NCI-H69 (cell line): ENCODE results near the gene GRK6.

ENCODE experiments used
- DNase-seq: peaks from one replicate; lab custom pipeline; 2025; lab: John Stamatoyannopoulos, UW

GRK6 gene

DNA sequence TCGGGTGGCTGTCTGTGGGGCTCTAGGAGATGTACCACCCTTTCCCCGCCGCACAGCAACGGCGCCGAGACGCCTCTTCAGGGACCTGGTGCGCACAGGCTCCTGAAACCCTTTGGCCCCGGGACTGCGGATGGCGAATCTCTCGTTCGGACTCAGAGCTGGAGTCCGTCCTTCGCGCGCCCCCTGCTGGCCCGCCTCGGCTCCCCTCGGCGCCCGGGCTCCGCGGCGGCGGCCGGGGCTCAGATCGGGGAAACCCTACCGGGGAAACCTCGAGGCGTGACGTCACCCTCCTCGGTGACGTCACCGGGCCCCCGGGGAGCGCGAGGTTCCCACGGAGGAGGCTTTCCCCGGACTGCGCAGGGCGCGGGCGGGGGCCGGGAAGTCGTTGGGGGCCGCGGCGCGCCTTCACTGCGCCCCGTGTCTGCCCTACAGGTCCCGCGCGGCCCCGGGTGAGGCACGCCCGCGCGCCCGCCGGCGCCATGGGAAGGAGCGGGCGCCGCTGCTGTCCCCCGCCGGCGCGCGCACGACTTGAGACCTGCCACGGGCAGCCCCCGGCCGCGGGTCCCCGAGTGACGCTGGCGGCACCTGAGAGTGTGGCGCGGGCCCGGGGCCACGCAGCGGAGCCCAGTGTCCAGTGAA is 28.0 kb downstream of the GRK6 start:
- DNase-seq = peak; percentile 93

DNA sequence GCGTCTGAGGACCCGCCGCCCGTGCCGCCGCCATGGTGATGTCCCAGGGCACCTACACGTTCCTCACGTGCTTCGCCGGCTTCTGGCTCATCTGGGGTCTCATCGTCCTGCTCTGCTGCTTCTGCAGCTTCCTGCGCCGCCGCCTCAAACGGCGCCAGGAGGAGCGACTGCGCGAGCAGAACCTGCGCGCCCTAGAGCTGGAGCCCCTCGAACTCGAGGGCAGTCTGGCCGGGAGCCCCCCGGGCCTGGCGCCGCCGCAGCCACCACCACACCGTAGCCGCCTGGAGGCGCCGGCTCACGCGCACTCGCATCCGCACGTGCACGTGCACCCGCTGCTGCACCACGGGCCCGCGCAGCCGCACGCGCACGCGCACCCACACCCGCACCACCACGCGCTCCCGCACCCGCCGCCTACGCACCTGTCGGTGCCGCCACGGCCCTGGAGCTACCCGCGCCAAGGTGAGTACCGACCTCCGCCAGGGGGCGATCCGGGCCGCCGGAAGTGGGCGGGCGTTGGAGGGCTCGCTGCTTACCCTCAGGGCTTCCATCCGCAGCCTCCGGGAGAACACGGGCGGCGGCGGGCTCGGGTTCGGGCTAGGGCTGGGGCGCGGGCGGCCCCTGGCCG is 28.7 kb downstream of the GRK6 start:
- DNase-seq = peak; percentile 96

DNA sequence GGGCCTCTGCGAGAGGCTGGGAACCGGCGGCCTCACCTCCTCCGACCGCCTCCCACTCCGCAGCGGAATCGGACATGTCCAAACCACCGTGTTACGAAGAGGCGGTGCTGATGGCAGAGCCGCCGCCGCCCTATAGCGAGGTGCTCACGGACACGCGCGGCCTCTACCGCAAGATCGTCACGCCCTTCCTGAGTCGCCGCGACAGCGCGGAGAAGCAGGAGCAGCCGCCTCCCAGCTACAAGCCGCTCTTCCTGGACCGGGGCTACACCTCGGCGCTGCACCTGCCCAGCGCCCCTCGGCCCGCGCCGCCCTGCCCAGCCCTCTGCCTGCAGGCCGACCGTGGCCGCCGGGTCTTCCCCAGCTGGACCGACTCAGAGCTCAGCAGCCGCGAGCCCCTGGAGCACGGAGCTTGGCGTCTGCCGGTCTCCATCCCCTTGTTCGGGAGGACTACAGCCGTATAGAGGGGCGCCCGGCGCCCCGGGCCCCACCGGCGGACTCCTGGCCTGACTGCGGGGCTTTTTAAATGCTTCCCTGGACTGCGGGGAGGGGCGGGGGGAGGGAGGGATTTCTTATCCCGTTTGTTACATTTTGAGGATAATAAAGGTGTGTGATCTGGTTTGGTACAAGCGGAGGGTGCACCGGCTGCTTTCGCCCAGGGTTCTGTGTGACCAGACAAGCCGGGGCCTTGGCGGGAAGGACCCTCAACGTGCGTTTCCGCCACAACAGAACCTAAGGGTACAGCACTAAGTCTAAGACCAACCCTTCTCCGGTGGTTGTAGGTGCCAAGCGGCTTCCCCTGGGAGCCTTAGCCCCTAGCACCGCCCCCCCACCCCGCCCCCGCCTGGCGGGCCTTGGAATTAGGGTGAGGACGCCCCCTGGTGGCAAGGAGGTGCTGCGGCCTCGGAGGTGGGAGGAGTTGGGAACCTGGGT is 29.4 kb downstream of the GRK6 start:
- peak; percentile 98 for DNase-seq

- no peak for DNase-seq
Measured at GRCh38 chr5:177456591-177456964, 30.1 kb downstream of the GRK6 start.

- peak; percentile 98 for DNase-seq
Measured at GRCh38 chr5:177456976-177457851, 30.7 kb downstream of the GRK6 start.

GRCh38 chr5:177457852-177458681 is 31.6 kb downstream of the GRK6 start:
- no peak for DNase-seq

DNA sequence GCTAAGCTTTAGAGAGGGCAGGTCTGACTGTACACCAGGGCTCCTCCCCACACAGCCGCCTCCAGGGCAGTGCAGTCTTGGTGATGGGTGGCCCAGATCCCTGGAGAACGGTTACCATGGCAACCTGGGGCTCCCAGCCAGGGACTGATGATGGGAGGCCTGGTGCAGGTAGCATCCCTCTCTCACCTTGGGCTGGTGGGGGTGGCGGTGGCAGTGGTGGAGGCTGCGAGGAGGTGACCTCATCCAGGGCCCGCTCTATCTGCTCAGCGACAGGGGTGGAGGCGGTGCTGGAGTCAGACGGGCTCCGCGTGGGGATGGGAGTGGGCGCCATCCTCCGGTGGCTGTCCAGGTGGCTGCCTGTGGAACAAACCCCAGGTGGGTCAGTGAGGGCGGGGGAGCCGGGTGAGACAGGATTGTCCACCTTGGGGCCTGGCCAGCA is 32.5 kb downstream of the GRK6 start:
- peak; percentile 54 for DNase-seq

DNA sequence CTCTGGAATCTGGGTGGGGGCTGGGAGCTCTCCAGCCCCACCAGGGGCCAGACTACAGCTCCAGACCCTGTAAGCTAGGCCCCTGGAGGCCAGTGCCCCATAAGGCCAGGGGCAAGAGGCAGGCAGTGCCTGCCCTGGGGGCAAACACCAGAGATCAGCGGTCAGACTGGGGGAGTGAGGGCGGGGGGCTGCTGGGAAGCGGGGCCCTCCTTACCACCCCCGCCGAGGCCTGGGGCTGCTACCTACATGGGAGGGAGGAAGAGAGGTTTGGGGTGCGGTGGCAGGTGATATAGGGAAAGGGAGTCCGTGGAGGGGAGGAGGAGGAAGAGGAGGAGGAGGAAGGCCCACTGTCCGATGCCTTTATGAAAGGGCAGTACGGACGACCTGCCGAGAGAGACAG is 32.9 kb downstream of the GRK6 start:
- DNase-seq = no peak

- DNase-seq = no peak
Measured at GRCh38 chr5:177459819-177460628, 33.5 kb downstream of the GRK6 start.

- no peak for DNase-seq
Measured at GRCh38 chr5:177462021-177462670, 35.7 kb downstream of the GRK6 start.

DNA sequence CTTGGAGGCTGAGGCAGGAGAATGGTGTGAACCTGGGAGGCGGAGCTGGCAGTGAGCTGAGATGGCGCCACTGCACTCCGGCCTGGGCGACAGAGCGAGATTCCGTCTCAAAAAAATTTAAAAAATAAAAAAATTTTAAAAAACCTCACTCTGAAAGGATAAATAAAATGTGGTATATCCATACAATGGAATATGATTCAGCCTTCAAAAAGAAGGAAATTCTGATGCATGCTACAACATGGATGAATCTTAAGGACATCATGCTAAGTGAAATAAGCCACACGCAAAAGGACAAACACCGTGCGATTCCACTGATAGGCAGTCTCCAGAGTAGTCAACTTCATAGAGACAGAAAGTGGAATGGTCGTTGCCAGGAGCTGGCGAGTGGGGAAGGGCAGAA is 38.6 kb downstream of the GRK6 start:
- no peak for DNase-seq

- no peak for DNase-seq
Measured at GRCh38 chr5:177466861-177467260, 40.4 kb downstream of the GRK6 start.

DNA sequence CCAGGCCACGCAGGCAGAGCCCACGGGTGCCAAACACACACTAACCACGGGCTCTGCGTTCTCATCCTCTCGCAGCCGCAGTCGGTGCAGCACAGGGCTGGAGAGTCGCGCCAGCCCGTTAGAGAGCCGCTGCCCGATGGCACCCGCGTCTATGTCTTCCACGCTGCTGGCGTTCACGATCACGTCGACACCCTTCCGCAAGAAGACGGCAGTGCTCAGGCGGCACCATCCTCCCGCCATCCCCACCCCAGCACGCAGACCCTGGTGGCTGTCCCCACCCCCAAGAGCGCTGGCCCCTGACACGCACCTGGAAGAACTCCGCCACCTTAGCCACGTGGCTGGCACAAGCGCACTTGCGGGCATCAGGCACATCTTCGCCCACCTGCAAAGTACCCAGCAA is 41.0 kb downstream of the GRK6 start:
- no peak for DNase-seq

DNA sequence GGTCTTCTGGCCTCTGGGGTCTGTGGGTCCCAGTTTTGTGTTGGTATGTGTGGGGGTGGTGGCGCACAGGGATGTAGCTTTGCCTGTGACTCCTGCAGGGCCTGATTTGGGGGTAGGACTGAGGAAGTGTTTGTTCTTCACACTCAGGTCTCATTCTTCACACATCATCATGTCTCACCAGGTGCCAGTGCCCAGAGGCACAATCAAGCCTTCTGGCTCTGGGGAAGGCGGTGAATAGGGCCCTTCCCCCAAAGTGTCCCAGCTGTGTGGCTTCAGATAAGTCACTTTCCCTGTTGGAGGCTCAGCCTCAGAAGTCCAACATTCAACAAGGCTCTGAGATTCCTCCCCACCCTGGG is 41.8 kb downstream of the GRK6 start:
- DNase-seq = peak; percentile 90

GRCh38 chr5:177468685-177469628 is 42.5 kb downstream of the GRK6 start:
- peak; percentile 90 for DNase-seq

- DNase-seq = peak; percentile 88
Measured at GRCh38 chr5:177469750-177470525, 43.5 kb downstream of the GRK6 start.

GRCh38 chr5:177470759-177471536 is 44.5 kb downstream of the GRK6 start:
- DNase-seq = no peak
